Measurements from ENCODE around the gene SUPT3H. TPM values are rescaled to one million over a fixed set of nuclear protein-coding genes. Genes with fewer than 3 reads are reported as not detected.
"Not testable (repeated sequence)": the region's sequence is repeated elsewhere in the genome, so short reads cannot be mapped to it uniquely, and the experiment has no call there.

Gene SUPT3H
- polyA plus RNA-seq, 5 donors = 24.5 to 29.5 (median 26.6) TPM

GRCh38 chr6:45326698-45327417 is 50.9 kb downstream of the SUPT3H start:
- no peak for DNase-seq

- no peak for DNase-seq
These were observed 54.0 kb downstream of the SUPT3H start for GRCh38 chr6:45323656-45324224.

DNA sequence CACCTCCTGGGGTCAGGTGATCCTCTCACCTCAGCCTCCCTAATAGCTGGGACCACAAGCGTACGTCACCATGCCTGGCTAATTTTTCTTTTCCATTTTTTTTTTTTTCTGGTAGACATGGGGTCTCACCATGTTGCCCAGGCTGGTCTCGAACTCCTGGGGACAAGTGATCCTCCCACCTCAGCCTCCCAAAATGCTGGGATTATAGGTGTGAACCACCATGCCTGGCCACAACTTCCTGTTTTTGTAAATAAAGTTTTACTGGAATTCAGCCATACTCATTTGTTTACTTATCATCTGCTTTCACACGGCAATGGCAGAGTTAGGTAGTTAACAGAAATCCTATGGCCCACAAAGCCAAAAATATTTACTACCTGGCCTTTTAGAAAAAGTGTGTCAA is 57.4 kb downstream of the SUPT3H start:
- no peak for DNase-seq

DNA sequence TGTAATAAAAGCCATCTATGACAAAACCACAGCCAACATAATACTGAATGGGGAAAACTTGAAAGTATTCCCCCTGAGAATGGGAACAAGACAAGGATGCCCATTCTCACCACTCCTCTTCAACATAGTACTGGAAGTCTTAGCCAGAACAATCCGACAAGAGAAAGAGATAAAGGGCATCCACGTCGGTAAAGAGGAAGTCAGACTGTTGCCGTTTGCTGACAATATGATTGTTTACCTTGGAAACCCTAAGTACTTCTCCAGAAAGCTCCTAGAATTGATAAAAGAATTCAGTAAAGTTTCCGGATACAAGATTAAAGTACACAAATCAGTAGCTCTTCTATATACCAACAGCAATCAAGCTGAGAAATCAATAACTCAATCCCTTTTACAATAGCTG is 63.6 kb downstream of the SUPT3H start:
- DNase-seq = no peak

DNA sequence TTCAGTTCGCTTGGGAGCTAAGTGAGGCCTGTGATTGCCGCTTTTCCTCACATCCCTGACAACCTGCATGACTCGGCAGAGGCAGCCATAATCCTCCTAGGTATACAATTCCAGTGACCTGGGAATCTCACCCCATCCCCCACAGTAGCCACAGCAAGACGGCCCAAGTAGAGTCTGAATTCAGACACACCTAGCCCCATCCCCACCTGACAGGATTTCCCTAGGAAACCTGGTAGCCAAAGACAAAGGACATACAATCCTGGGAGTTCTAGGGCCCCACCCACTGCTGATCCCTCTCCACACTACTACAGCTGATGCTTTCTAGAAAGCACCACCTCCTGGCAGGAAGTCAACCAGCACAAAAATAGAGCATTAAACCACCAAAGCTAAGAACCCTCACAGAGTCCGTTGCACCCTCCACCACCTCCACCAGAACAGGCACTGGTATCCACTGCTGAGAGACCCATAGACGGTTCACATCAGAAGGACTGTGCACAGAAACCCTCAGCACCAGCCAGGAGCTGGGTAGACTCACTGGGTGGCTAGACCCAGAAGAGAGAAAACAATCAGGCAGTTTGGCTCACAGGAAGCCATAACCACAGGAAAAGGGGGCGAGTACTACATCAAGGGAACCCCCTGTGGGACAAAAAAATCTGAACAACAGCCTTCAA is 67.5 kb downstream of the SUPT3H start:
- no peak for DNase-seq

DNA sequence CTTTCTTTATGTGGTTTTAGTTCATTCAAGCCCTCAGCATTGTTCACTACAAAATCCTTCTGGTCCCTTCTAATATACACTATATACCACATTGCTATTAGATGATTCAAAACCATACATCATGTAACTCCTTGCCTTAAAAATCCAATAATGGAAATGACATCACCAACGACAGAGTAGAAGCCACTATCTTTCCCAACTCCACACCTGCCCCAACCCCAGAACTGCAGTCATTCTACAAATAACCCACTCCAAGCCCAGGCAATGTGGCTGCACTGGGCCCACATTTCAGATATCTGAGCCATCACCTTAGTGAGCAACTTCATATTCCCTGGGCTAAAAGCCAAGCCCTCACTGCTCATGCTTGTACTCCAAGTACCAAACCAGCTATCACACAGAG is 72.2 kb downstream of the SUPT3H start:
- DNase-seq = no peak

DNA sequence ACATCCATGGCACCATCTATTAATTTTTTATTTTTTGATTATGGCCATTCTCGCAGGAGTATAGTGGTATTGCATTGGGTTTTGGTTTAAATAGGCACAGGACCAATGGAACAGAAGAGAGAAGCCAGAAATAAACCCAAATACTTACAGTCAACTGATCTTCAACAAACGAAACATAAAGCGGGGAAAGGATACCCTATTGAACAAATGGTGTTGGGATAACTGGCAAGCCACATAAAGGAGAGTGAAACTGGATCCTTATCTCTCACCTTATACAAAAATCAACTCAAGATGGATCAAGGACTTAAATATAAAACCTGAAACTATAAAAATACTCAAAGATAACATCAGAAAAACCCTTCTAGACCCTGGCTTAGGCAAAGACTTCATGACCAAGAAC is 74.9 kb downstream of the SUPT3H start:
- DNase-seq = no peak

GRCh38 chr6:45301348-45302142 is 76.2 kb downstream of the SUPT3H start:
- DNase-seq = no peak

DNA sequence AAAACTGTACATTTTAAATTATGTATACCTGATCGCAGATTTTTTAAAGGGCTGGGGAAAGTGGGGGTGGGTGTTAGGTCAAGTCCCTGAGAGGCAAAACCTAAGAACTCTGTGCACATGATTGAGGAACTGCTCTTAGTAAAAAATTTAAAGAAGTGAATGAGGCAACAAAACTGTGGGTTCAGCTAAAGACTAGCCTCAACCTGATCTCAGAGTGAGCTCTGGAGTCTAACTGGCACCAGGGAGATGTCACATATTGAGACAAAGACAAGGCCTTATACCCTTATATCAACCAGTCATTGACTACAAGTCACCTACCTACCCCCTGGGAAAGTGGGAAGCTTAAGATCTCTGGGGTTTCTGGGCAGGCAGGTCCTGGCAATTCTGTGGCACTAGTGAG is 77.0 kb downstream of the SUPT3H start:
- no peak for DNase-seq

- DNase-seq = no peak
These were observed 78.6 kb downstream of the SUPT3H start for GRCh38 chr6:45299096-45299581.

- DNase-seq = peak in 1 of 2 donors; percentile 3
These were observed 80.4 kb downstream of the SUPT3H start for GRCh38 chr6:45297320-45297719.

- DNase-seq = not testable (repeated sequence)
These were observed 83.6 kb downstream of the SUPT3H start for GRCh38 chr6:45294065-45294701.

GRCh38 chr6:45293306-45293705 is 84.4 kb downstream of the SUPT3H start:
- no peak for DNase-seq

DNA sequence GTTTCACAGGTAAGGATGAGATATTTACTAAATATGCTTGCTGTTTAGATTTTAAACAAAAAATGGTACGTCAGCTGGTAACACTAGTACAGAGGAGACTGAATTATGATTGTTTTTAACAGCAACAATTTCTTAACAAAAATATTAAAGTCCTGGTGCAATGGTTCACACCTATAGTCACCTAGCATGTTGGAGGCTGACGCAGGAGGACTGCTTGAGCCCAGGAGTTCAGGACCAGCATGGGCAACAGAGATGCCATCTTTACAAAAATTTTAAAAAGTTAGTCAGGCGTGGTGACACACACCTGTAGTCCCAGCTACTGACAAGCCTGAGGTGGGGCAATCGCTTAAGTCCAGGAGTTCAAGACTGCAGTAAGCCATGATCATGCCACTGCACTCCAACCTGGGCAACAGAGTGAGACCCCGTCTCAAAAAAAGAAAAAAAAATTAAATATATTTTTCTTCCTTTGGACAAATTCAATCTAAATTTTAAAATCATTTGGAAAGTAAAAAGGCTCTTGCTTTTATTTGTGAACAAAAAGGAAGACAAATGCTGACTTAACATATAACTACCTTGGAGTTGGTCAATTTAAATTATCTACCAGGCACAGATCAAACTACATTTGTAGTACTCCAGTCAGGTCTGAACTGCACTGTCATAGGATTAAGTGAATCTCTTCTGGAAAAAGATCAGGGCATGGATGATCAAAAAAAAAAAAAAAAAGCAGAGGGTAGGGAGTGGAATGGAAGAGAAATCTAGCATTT is 87.8 kb downstream of the SUPT3H start:
- no peak for DNase-seq

DNA sequence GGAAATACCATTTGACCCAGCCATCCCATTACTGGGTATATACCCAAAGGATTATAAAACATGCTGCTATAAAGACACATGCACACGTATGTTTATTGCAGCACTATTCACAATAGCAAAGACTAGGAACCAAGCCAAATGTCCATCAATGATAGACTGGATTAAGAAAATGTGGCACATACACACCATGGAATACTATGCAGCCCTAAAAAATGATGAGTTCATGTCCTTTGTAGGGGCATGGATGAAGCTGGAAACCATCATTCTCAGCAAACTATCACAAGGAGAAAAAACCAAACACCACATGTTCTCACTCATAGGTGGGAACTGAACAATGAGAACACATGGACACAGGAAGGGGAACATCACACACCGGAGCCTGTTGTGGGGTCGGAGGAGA is 91.0 kb downstream of the SUPT3H start:
- DNase-seq = not testable (repeated sequence)

DNA sequence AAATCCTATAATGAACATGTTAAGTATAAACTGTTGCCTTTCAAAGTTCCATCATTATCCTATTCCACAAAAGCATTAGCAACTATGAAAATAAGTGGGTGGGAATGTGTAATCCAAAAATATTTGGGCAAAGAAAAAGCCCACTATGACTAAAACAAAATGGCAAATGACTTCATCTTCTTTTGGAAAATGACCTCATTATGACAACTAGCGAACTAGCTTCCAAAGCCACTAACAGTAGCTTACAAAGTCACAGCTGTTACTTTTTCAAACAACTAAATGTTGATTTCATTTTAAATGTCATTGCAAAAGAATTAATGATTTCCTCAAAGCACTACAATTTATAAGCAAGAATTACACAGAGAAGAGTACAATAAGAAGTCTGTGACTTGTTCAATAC is 99.4 kb downstream of the SUPT3H start:
- no peak for DNase-seq

DNA sequence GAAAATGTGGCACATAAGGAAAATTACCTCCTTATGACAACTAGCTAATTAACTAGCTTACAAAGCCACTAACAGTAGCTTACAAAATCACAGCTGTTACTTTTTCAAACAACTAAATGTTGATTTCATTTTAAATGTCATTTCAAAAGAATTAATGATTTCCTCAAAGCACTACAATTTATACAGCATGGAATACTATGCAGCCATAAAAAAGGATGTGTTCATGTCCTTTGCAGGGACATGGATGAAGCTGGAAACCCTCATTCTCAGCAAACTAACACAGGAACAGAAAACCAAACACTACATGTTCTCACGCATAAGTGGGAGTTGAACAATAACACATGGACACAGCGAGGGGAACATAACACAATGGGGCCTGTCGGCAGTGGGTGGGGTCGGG is 100.0 kb downstream of the SUPT3H start:
- DNase-seq = not testable (repeated sequence)

- no peak for DNase-seq
These were observed 102.4 kb downstream of the SUPT3H start for GRCh38 chr6:45275358-45275757.

- DNase-seq = no peak
These were observed 105.1 kb downstream of the SUPT3H start for GRCh38 chr6:45272626-45273025.

- no peak for DNase-seq
These were observed 112.5 kb downstream of the SUPT3H start for GRCh38 chr6:45265246-45265645.

GRCh38 chr6:45260696-45261095 is 117.0 kb downstream of the SUPT3H start:
- DNase-seq = no peak

Measured in right lung (tissue), 5 donors.